OCI-LY3 (cell line): ENCODE measurements around the gene TBCE.

ENCODE experiments used
- H2AFZ ChIP-seq: fragments of 200-600, 300-600 bp; shearing (Covaris generic); 2 replicates; pipeline ENCODE4 v1.6.0; 2014; ENCODE audit warnings: antibody characterized with exemption, low read depth, low read length
- H3K27ac ChIP-seq: fragments of 200-600, 300-600 bp; sonication (generic); 2 replicates; pipeline ENCODE4 v1.5.1; 2014; ENCODE audit warnings: mild to moderate bottlenecking, low read length, moderate library complexity, mixed read lengths
- H3K27me3 ChIP-seq: fragments of 200-600, 300-600 bp; sonication (generic); 2 replicates; pipeline ENCODE4 v1.6.1; 2014; ENCODE audit warnings: low read depth, low read length, mixed read lengths
- H3K36me3 ChIP-seq: fragments of 200-600, 300-600 bp; sonication (generic); replicated peaks from 2 replicates; pipeline ENCODE3; 2014; ENCODE audit warnings: low read depth, low read length, mixed read lengths
- H3K4me1 ChIP-seq: fragments of 300-600, 200-600 bp; sonication (generic); 2 replicates; pipeline ENCODE4 v1.6.1; 2014; ENCODE audit warnings: low read length, mixed read lengths
- H3K4me2 ChIP-seq: fragments of 200-600, 300-600 bp; sonication (generic); 2 replicates; pipeline ENCODE4 v1.6.1; 2014; ENCODE audit warnings: low read length, mixed read lengths
- H3K4me3 ChIP-seq: fragments of 300-600, 200-600 bp; sonication (generic); 2 replicates; pipeline ENCODE4 v1.5.1; 2014; ENCODE audit warnings: antibody characterized with exemption, mild to moderate bottlenecking, low read length, moderate library complexity
- H3K79me2 ChIP-seq: fragments of 300-600, 200-600 bp; shearing (Covaris generic); 2 replicates; pipeline ENCODE4 v1.6.1; 2014; ENCODE audit warnings: mild to moderate bottlenecking, low read length, mixed read lengths
- H3K9ac ChIP-seq: fragments of 300-600, 200-600 bp; shearing (Covaris generic); 2 replicates; pipeline ENCODE4 v1.6.0; 2014; ENCODE audit warnings: mild to moderate bottlenecking, low read length, moderate library complexity
- H3K9me3 ChIP-seq: fragments of 200-600, 300-600 bp; shearing (Covaris generic); 2 replicates; pipeline ENCODE4 v1.6.1; 2014; ENCODE audit warnings: low read length, mixed read lengths; ENCODE audit not compliant: insufficient read depth
- H4K20me1 ChIP-seq: fragments of 200-600, 300-600 bp; sonication (generic); 2 replicates; pipeline ENCODE4 v1.6.1; 2016; ENCODE audit warnings: low read length, mixed read lengths; ENCODE audit not compliant: insufficient read depth
- EZH2phosphoT487 ChIP-seq: fragments of 200-600 bp; shearing (Covaris generic); IDR thresholded peaks from 2 replicates; pipeline ENCODE4 v1.6.1; 2018; ENCODE audit warnings: antibody characterized with exemption, mixed run types, low read depth
- TF ChIP-seq, protein P1 (sequence below): fragments of 200-600, 300-600 bp; sonication (generic); IDR thresholded peaks from 2 replicates; pipeline ENCODE4 v1.5.1; 2014; ENCODE audit warnings: antibody characterized with exemption, low read length, low read depth

TBCE gene

GRCh38 chr1:235423214-235423652 lies 56.0 kb downstream of the TBCE start:
- no peak overlapping the region for H3K4me3 ChIP-seq
- TF ChIP-seq EZH2phosphoT487: no peak
- TF ChIP-seq, protein P1, sequence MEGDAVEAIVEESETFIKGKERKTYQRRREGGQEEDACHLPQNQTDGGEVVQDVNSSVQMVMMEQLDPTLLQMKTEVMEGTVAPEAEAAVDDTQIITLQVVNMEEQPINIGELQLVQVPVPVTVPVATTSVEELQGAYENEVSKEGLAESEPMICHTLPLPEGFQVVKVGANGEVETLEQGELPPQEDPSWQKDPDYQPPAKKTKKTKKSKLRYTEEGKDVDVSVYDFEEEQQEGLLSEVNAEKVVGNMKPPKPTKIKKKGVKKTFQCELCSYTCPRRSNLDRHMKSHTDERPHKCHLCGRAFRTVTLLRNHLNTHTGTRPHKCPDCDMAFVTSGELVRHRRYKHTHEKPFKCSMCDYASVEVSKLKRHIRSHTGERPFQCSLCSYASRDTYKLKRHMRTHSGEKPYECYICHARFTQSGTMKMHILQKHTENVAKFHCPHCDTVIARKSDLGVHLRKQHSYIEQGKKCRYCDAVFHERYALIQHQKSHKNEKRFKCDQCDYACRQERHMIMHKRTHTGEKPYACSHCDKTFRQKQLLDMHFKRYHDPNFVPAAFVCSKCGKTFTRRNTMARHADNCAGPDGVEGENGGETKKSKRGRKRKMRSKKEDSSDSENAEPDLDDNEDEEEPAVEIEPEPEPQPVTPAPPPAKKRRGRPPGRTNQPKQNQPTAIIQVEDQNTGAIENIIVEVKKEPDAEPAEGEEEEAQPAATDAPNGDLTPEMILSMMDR: no peak
- H3K4me2 ChIP-seq: no peak overlapping the region

DNA sequence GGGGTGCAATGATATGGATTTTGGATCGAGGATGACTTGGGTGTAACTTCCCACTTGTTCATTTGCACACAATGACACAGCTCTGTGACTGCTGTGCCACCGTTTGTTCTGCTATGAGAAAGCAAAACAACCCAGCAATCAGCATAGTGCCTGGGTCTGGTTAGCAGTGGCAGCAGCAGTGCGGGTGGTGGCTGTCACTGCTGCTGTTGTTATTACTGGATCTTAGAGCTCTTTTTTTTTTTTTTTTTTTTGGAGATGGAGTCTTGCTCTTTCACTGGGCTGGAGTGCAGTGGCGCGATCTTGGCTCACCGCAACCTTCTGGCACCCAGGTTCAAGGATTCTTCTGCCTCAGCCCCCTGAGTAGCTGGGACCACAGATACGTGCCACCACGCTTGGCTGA lies 56.9 kb downstream of the TBCE start:
- Histone ChIP-seq H3K79me2 (no peaks in the 10 kb centered on the region), H3K4me1 (no peaks in the 10 kb centered on the region), H3K4me3 (no peak overlapping the region), H3K9me3 (no peaks in the 10 kb centered on the region), H3K27ac (no peak overlapping the region), H3K9ac (no peak overlapping the region), H3K36me3 (no peaks in the 10 kb centered on the region), H3K4me2 (no peak overlapping the region), H2AFZ (no peak overlapping the region), H3K27me3 (no peaks in the 10 kb centered on the region), H4K20me1 (no peaks in the 10 kb centered on the region; the same call in 1 of the 2 replicates)
- TF ChIP-seq EZH2phosphoT487: no peak
- TF ChIP-seq, protein P1: no peak

More at GRCh38 chr1:235423214-235423652, 56.0 kb downstream of the TBCE start:
- Histone ChIP-seq H3K9ac (no peak overlapping the region), H3K27me3 (no peaks in the 10 kb centered on the region), H3K4me1 (no peaks in the 10 kb centered on the region), H3K27ac (no peak overlapping the region), H3K79me2 (no peaks in the 10 kb centered on the region), H3K9me3 (no peaks in the 10 kb centered on the region), H2AFZ (no peak overlapping the region), H4K20me1 (no peaks in the 10 kb centered on the region; the same call in 1 of the 2 replicates), H3K36me3 (no peaks in the 10 kb centered on the region)

GRCh38 chr1:235425357-235425756 lies 58.1 kb downstream of the TBCE start:
- Histone ChIP-seq H3K36me3 (no peaks in the 10 kb centered on the region), H3K27me3 (no peaks in the 10 kb centered on the region), H3K4me1 (no peaks in the 10 kb centered on the region), H3K4me3 (no peak overlapping the region), H3K9me3 (no peaks in the 10 kb centered on the region), H4K20me1 (no peaks in the 10 kb centered on the region; the same call in 1 of the 2 replicates), H3K79me2 (no peaks in the 10 kb centered on the region), H3K9ac (no peak overlapping the region), H3K4me2 (no peak overlapping the region), H2AFZ (no peak overlapping the region), H3K27ac (no peak overlapping the region)
- TF ChIP-seq, protein P1: no peak
- no peak for TF ChIP-seq EZH2phosphoT487

DNA sequence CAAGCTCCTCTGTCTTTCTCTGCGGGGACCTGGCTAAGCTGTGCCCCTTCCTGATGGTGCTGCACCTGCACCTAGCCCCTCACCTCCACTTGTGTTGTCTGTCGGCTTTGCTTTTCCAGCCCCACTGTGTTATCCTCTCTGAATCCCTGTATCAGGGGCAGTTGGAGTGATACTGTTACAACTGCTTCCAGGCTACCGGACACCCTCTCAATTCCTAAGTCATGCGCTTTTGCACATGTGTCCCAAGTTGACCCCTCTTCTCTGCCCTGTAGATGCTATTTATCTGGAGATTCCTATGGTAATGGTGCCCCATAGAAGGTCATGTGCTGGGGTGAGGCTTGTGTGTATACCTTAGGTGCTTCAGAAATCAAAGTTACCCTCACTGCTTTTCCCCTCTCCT lies 58.9 kb downstream of the TBCE start:
- Histone ChIP-seq H3K79me2 (no peaks in the 10 kb centered on the region), H2AFZ (no peak overlapping the region), H3K36me3 (no peaks in the 10 kb centered on the region), H3K4me2 (no peak overlapping the region), H3K27ac (no peak overlapping the region), H3K9ac (no peak overlapping the region), H3K4me3 (no peak overlapping the region), H3K9me3 (no peaks in the 10 kb centered on the region), H3K27me3 (no peaks in the 10 kb centered on the region), H4K20me1 (no peaks in the 10 kb centered on the region; the same call in 1 of the 2 replicates), H3K4me1 (no peaks in the 10 kb centered on the region)
- TF ChIP-seq, protein P1: no peak
- no peak for TF ChIP-seq EZH2phosphoT487
